Measurements from ENCODE around the gene C16orf95. TPM values are rescaled to one million over a fixed set of nuclear protein-coding genes. Genes with fewer than 3 reads are reported as not detected.

The C16orf95 gene
- total RNA-seq, 1 experiment from 2014 or later: 3.8 TPM

DNA sequence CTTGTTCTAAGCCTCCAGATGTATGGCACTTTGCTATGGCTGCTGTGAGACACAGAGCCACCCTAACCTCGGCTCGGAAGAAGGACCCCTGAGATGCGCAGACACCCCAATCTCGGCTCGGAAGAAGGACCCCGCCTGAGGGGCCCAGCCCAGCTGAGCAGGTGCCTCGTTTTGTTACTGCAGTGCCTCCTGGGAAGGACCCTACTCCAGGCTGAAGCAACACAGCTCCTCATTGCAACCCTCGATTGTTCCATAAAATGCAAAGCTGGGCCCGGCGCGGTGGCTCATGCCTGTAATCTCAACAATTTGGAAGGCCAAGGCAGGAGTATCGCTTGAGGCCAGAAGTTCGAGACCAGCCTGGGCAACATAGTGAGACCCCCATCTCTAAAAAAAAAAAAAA is 61.3 kb downstream of the C16orf95 start:
- Mint-ChIP-seq H3K36me3 (ENCODE audit: insufficient read depth, unreplicated experiment) (no peaks in the 10 kb centered on the region), H3K27me3 (ENCODE audit: unreplicated experiment) (peaks cover 11% of the 10 kb centered on the region), H3K9me3 (ENCODE audit: low read depth, unreplicated experiment) (peaks cover 4% of the 10 kb centered on the region), H3K4me1 (ENCODE audit: low read depth, unreplicated experiment) (no peaks in the 10 kb centered on the region), H3K27ac (ENCODE audit: unreplicated experiment) (no peak overlapping the region), H3K4me3 (ENCODE audit: low read depth, unreplicated experiment) (no peak overlapping the region)
- CTCF ChIA-PET: interaction anchor here (0.9 kb wide), 1 partner anchor 22 kb away, joined by 4 read pairs; no protein-coding TSS in a partner anchor
- no TSS peak for BruUV-seq (replicated peaks)
- DNase-seq: no peak
- TF ChIP-seq, protein P1, sequence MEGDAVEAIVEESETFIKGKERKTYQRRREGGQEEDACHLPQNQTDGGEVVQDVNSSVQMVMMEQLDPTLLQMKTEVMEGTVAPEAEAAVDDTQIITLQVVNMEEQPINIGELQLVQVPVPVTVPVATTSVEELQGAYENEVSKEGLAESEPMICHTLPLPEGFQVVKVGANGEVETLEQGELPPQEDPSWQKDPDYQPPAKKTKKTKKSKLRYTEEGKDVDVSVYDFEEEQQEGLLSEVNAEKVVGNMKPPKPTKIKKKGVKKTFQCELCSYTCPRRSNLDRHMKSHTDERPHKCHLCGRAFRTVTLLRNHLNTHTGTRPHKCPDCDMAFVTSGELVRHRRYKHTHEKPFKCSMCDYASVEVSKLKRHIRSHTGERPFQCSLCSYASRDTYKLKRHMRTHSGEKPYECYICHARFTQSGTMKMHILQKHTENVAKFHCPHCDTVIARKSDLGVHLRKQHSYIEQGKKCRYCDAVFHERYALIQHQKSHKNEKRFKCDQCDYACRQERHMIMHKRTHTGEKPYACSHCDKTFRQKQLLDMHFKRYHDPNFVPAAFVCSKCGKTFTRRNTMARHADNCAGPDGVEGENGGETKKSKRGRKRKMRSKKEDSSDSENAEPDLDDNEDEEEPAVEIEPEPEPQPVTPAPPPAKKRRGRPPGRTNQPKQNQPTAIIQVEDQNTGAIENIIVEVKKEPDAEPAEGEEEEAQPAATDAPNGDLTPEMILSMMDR (IDR thresholded peaks at IDR 0.05; ENCODE audit: unreplicated experiment): no peak
- intact Hi-C loops (cut with micrococcal nuclease; ENCODE audit: unreplicated experiment): no loop called here

- no peak for DNase-seq
- CTCF ChIA-PET: no interaction called here
- Mint-ChIP-seq H3K27ac (ENCODE audit: unreplicated experiment) (no peak overlapping the region), H3K4me3 (ENCODE audit: low read depth, unreplicated experiment) (no peak overlapping the region), H3K4me1 (ENCODE audit: low read depth, unreplicated experiment) (no peaks in the 10 kb centered on the region), H3K36me3 (ENCODE audit: insufficient read depth, unreplicated experiment) (no peaks in the 10 kb centered on the region), H3K9me3 (ENCODE audit: low read depth, unreplicated experiment) (no peaks in the 10 kb centered on the region), H3K27me3 (ENCODE audit: unreplicated experiment) (peaks cover 11% of the 10 kb centered on the region)
- TF ChIP-seq, protein P1 (IDR thresholded peaks at IDR 0.05; ENCODE audit: unreplicated experiment): no peak
- intact Hi-C loops (cut with micrococcal nuclease; ENCODE audit: unreplicated experiment): no loop called here
- BruUV-seq (replicated peaks): no TSS peak
These were observed 62.5 kb downstream of the C16orf95 start for GRCh38 chr16:87254734-87255133.

GRCh38 chr16:87254296-87254695 is 62.9 kb downstream of the C16orf95 start:
- Mint-ChIP-seq H3K4me3 (ENCODE audit: low read depth, unreplicated experiment) (no peak overlapping the region), H3K27me3 (ENCODE audit: unreplicated experiment) (peaks cover 11% of the 10 kb centered on the region), H3K9me3 (ENCODE audit: low read depth, unreplicated experiment) (no peaks in the 10 kb centered on the region), H3K27ac (ENCODE audit: unreplicated experiment) (no peak overlapping the region), H3K4me1 (ENCODE audit: low read depth, unreplicated experiment) (no peaks in the 10 kb centered on the region), H3K36me3 (ENCODE audit: insufficient read depth, unreplicated experiment) (no peaks in the 10 kb centered on the region)
- no peak for DNase-seq
- BruUV-seq (replicated peaks): no TSS peak
- intact Hi-C loops (cut with micrococcal nuclease; ENCODE audit: unreplicated experiment): no loop called here
- CTCF ChIA-PET: no interaction called here
- TF ChIP-seq, protein P1 (IDR thresholded peaks at IDR 0.05; ENCODE audit: unreplicated experiment): no peak

DNA sequence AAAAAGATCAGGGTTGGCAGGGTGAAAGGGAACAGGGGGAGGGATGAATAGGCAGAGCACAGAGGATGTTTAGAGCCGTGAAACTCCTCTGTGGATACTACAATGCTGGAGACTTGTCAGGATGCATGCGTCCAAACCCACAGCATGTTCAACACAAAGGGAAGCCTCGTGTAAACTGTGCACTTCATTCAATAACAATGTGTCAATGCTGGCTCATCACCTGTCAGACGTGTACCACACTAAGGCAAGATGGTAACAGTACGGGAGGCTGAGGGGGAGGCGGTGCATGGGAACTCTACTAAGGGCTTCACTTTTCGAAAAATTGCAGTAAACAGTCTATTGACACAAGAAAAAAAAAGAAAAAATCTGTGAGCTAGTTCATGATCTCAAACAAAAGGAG is 63.7 kb downstream of the C16orf95 start:
- Mint-ChIP-seq H3K4me3 (ENCODE audit: low read depth, unreplicated experiment) (no peak overlapping the region), H3K36me3 (ENCODE audit: insufficient read depth, unreplicated experiment) (no peaks in the 10 kb centered on the region), H3K9me3 (ENCODE audit: low read depth, unreplicated experiment) (no peaks in the 10 kb centered on the region), H3K27ac (ENCODE audit: unreplicated experiment) (no peak overlapping the region), H3K4me1 (ENCODE audit: low read depth, unreplicated experiment) (no peaks in the 10 kb centered on the region), H3K27me3 (ENCODE audit: unreplicated experiment) (peaks cover 11% of the 10 kb centered on the region)
- TF ChIP-seq, protein P1 (IDR thresholded peaks at IDR 0.05; ENCODE audit: unreplicated experiment): no peak
- intact Hi-C loops (cut with micrococcal nuclease; ENCODE audit: unreplicated experiment): no loop called here
- no TSS peak for BruUV-seq (replicated peaks)
- no peak for DNase-seq
- CTCF ChIA-PET: no interaction called here

Other genes starting within 250 kb of the C16orf95 start
- 40.4 and 43.7 TPM in 2 replicates for gene FBXO31, start 66.4 kb upstream of the C16orf95 start, total RNA-seq (2022)
- gene MAP1LC3B, start 74.9 kb upstream of the C16orf95 start, total RNA-seq (2022): 70.3 and 71.5 TPM in 2 replicates
- 41.3 and 45.4 TPM in 2 replicates for gene ZCCHC14, start 175.6 kb upstream of the C16orf95 start, total RNA-seq (2022)

All from Calu3 (cell line).